GM23338 (cell line): ENCODE results near the gene STMN3. TPM values are rescaled to one million over a fixed set of nuclear protein-coding genes. Genes with fewer than 3 reads are reported as not detected.

Source experiments
- ATAC-seq: fragments of 200-7000 bp; cut with Tn5 transposase; 3 replicates; pipeline ENCODE4 v1.9.1; 2020
- DNase-seq: peaks from one replicate; pipeline ENCODE4 v3.0.0-alpha.2; 2015; ENCODE audit warnings: low spot score
- H2AFZ ChIP-seq: fragments of 200-600 bp; sonication (generic); 2 replicates; pipeline ENCODE4 v1.8.0; 2016; ENCODE audit warnings: antibody characterized with exemption, mild to moderate bottlenecking, moderate library complexity
- H3F3A ChIP-seq: fragments of 200-600 bp; sonication (generic); replicated peaks from 2 replicates; pipeline ENCODE4 v1.8.0; 2017; ENCODE audit warnings: antibody characterized with exemption, mixed run types, low read depth
- H3K27ac ChIP-seq: fragments of 200-600 bp; sonication (generic); 2 replicates; pipeline ENCODE4 v1.6.1; 2016; ENCODE audit warnings: low read depth
- H3K27me3 ChIP-seq: fragments of 200-600 bp; sonication (generic); 2 replicates; pipeline ENCODE4 v1.8.0; 2016; ENCODE audit warnings: mild to moderate bottlenecking, mixed run types, moderate library complexity; ENCODE audit not compliant: insufficient read depth
- H3K36me3 ChIP-seq: fragments of 200-600 bp; sonication (generic); 2 replicates; pipeline ENCODE4 v1.8.0; 2016; ENCODE audit warnings: mild to moderate bottlenecking; ENCODE audit not compliant: insufficient read depth
- H3K4me1 ChIP-seq: fragments of 200-600 bp; sonication (generic); 2 replicates; pipeline ENCODE4 v1.8.0; 2016; ENCODE audit warnings: mild to moderate bottlenecking, moderate library complexity; ENCODE audit not compliant: insufficient read depth
- H3K4me2 ChIP-seq: fragments of 200-600 bp; sonication (generic); 2 replicates; pipeline ENCODE4 v1.7.1; 2017; ENCODE audit warnings: mixed run types
- H3K4me3 ChIP-seq: fragments of 200-600 bp; sonication (generic); 2 replicates; pipeline ENCODE4 v1.6.1; 2016; ENCODE audit warnings: mixed run types
- H3K79me2 ChIP-seq: fragments of 200-600 bp; sonication (generic); replicated peaks from 2 replicates; pipeline ENCODE4 v1.8.0; 2017; ENCODE audit warnings: mild to moderate bottlenecking; ENCODE audit not compliant: insufficient read depth
- H3K9me2 ChIP-seq: fragments of 200-600 bp; sonication (generic); 2 replicates; pipeline ENCODE4 v1.8.0; 2017; ENCODE audit not compliant: insufficient read depth
- H4K20me1 ChIP-seq: fragments of 200-600 bp; sonication (generic); replicated peaks from 2 replicates; pipeline ENCODE4 v1.8.0; 2017; ENCODE audit warnings: mild to moderate bottlenecking; ENCODE audit not compliant: insufficient read depth
- H3K27ac Mint-ChIP-seq: 2 replicates; pipeline ENCODE4 v1.8.0; 2020; ENCODE audit warnings: inconsistent platforms, mild to moderate bottlenecking, moderate library complexity, mixed read lengths
- H3K27me3 Mint-ChIP-seq: 3 replicates; pipeline ENCODE4 v1.8.0; 2022; ENCODE audit warnings: low read depth, mild to moderate bottlenecking, moderate library complexity, mixed read lengths, inconsistent platforms; ENCODE audit not compliant: insufficient read depth, poor library complexity
- H3K36me3 Mint-ChIP-seq: 3 replicates; pipeline ENCODE4 v1.8.0; 2021; ENCODE audit warnings: low read depth, mild to moderate bottlenecking, inconsistent platforms, moderate library complexity, mixed read lengths
- H3K4me1 Mint-ChIP-seq: 3 replicates; pipeline ENCODE4 v1.8.0; 2020; ENCODE audit warnings: mild to moderate bottlenecking, inconsistent platforms, mixed read lengths
- H3K4me3 Mint-ChIP-seq: 3 replicates; pipeline ENCODE4 v1.8.0; 2021; ENCODE audit warnings: moderate library complexity, mild to moderate bottlenecking, inconsistent platforms, mixed read lengths
- H3K9me3 Mint-ChIP-seq: 3 replicates; pipeline ENCODE4 v1.8.0; 2020; ENCODE audit warnings: moderate library complexity, mild to moderate bottlenecking, inconsistent platforms, mixed read lengths
- CREB1 ChIP-seq: fragments of 250-450 bp; sonication (Bioruptor Pico); IDR thresholded peaks from 2 replicates; pipeline ENCODE4 v1.5.0; 2020; ENCODE audit warnings: low read depth, mild to moderate bottlenecking, moderate library complexity
- EZH2phosphoT487 ChIP-seq: fragments of 200-600 bp; sonication (generic); IDR thresholded peaks from one replicate; pipeline ENCODE4 v1.8.1; 2018; ENCODE audit warnings: antibody characterized with exemption; ENCODE audit not compliant: unreplicated experiment
- JUNB ChIP-seq: IDR thresholded peaks from one replicate; pipeline ENCODE4 v1.6.1; 2016; ENCODE audit warnings: antibody characterized with exemption; ENCODE audit not compliant: unreplicated experiment
- NANOG ChIP-seq: IDR thresholded peaks from 2 replicates; pipeline ENCODE4 v1.6.1; 2016; ENCODE audit warnings: antibody characterized with exemption, borderline replicate concordance
- STAT1 ChIP-seq: IDR thresholded peaks from one replicate; pipeline ENCODE4 v1.6.1; 2016; ENCODE audit warnings: antibody characterized with exemption; ENCODE audit not compliant: unreplicated experiment
- ZNF114 ChIP-seq: fragments of 250-450 bp; sonication (Bioruptor Pico); IDR thresholded peaks from 2 replicates; pipeline ENCODE4 v1.5.0; 2020; ENCODE audit warnings: mild to moderate bottlenecking, moderate library complexity
- polyA plus RNA-seq: library from polyadenylated mRNA; unstranded; fragments of >200 nt; fragmentation: Nextera tagmentation; extraction: Ambion mirVana; gene quantifications from 2 replicates; pipeline ENCODE4 v1.2.1, GENCODE V29; 2016
- total RNA-seq: library from RNA; depleted of rRNA; stranded (reverse); fragments of >200 nt; shearing (Covaris generic); gene quantifications from 2 replicates; pipeline ENCODE4 v1.2.3, GENCODE V29; 2014
- TF ChIP-seq, protein P1 (sequence below): IDR thresholded peaks from one replicate; pipeline ENCODE4 v1.6.1; 2018; ENCODE audit warnings: antibody characterized with exemption; ENCODE audit not compliant: unreplicated experiment
- TF ChIP-seq, protein P2 (sequence below): fragments of 250-450 bp; sonication (Bioruptor Pico); IDR thresholded peaks from 2 replicates; pipeline ENCODE4 v1.5.0; 2020; ENCODE audit warnings: mild to moderate bottlenecking, moderate library complexity

The STMN3 gene
- total and polyA plus RNA-seq, 2 experiments from 2014 or later, result 28.6 to 61.3 TPM

DNA sequence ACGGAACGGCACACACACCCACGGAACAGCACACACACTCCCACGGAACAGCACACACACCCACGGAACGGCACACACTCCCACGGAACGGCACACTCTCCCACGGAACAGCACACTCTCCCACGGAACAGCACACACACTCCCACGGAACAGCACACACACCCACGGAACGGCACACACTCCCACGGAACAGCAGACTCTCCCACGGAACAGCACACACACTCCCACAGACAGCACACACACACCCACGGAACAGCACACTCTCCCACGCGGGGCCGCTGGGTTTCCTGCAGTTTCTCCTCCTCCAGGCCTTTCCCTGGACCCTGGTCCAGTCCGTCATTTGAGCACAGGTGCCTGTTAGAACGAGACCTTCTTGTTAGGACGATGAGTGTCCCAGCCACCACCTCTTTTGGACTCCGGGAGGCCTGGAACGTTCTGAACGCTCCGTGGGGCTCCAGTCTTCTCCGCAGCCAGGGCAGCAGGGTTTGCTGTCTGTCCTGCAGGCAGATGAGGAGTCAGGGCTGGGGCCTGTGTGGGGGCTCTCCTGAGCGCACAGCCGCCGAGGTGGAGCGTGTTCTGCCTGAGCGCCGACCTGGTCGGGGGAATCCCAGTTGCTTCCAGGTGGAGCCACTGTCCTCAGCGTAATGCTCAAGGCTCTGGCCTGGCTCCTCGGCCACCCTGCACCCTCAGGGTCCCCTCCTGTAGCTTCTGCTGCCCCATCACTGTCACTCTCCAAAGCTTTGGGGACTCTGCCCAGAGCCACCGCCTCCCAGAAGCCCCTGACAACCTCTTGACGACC is 25.6 kb upstream of the STMN3 start:
- Histone ChIP-seq H3K4me3 (no peak overlapping the region), H3F3A (no peaks in the 10 kb centered on the region)

More for the DNA sequence above, 25.6 kb upstream of the STMN3 start:
- Histone ChIP-seq H2AFZ (no peak overlapping the region), H3K79me2 (no peaks in the 10 kb centered on the region), H3K27ac (no peak overlapping the region), H4K20me1 (no peaks in the 10 kb centered on the region), H3K9me2 (no peaks in the 10 kb centered on the region), H3K36me3 (no peaks in the 10 kb centered on the region), H3K27me3 (no peaks in the 10 kb centered on the region), H3K4me1 (no peaks in the 10 kb centered on the region), H3K4me2 (no peak overlapping the region)
- Mint-ChIP-seq H3K36me3 (peaks cover 20% of the 10 kb centered on the region), H3K27me3 (peaks cover 6% of the 10 kb centered on the region), H3K9me3 (no peaks in the 10 kb centered on the region), H3K4me1 (no peaks in the 10 kb centered on the region), H3K27ac (no peak overlapping the region), H3K4me3 (no peak overlapping the region)
- no peak for ATAC-seq
- TF ChIP-seq STAT1 (no peak), NANOG (no peak), ZNF114 (CRISPR knock-in tag) (no peak), JUNB (no peak), EZH2phosphoT487 (no peak), CREB1 (no peak)
- TF ChIP-seq, protein P1, sequence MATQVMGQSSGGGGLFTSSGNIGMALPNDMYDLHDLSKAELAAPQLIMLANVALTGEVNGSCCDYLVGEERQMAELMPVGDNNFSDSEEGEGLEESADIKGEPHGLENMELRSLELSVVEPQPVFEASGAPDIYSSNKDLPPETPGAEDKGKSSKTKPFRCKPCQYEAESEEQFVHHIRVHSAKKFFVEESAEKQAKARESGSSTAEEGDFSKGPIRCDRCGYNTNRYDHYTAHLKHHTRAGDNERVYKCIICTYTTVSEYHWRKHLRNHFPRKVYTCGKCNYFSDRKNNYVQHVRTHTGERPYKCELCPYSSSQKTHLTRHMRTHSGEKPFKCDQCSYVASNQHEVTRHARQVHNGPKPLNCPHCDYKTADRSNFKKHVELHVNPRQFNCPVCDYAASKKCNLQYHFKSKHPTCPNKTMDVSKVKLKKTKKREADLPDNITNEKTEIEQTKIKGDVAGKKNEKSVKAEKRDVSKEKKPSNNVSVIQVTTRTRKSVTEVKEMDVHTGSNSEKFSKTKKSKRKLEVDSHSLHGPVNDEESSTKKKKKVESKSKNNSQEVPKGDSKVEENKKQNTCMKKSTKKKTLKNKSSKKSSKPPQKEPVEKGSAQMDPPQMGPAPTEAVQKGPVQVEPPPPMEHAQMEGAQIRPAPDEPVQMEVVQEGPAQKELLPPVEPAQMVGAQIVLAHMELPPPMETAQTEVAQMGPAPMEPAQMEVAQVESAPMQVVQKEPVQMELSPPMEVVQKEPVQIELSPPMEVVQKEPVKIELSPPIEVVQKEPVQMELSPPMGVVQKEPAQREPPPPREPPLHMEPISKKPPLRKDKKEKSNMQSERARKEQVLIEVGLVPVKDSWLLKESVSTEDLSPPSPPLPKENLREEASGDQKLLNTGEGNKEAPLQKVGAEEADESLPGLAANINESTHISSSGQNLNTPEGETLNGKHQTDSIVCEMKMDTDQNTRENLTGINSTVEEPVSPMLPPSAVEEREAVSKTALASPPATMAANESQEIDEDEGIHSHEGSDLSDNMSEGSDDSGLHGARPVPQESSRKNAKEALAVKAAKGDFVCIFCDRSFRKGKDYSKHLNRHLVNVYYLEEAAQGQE, result no peak
- TF ChIP-seq, protein P2, sequence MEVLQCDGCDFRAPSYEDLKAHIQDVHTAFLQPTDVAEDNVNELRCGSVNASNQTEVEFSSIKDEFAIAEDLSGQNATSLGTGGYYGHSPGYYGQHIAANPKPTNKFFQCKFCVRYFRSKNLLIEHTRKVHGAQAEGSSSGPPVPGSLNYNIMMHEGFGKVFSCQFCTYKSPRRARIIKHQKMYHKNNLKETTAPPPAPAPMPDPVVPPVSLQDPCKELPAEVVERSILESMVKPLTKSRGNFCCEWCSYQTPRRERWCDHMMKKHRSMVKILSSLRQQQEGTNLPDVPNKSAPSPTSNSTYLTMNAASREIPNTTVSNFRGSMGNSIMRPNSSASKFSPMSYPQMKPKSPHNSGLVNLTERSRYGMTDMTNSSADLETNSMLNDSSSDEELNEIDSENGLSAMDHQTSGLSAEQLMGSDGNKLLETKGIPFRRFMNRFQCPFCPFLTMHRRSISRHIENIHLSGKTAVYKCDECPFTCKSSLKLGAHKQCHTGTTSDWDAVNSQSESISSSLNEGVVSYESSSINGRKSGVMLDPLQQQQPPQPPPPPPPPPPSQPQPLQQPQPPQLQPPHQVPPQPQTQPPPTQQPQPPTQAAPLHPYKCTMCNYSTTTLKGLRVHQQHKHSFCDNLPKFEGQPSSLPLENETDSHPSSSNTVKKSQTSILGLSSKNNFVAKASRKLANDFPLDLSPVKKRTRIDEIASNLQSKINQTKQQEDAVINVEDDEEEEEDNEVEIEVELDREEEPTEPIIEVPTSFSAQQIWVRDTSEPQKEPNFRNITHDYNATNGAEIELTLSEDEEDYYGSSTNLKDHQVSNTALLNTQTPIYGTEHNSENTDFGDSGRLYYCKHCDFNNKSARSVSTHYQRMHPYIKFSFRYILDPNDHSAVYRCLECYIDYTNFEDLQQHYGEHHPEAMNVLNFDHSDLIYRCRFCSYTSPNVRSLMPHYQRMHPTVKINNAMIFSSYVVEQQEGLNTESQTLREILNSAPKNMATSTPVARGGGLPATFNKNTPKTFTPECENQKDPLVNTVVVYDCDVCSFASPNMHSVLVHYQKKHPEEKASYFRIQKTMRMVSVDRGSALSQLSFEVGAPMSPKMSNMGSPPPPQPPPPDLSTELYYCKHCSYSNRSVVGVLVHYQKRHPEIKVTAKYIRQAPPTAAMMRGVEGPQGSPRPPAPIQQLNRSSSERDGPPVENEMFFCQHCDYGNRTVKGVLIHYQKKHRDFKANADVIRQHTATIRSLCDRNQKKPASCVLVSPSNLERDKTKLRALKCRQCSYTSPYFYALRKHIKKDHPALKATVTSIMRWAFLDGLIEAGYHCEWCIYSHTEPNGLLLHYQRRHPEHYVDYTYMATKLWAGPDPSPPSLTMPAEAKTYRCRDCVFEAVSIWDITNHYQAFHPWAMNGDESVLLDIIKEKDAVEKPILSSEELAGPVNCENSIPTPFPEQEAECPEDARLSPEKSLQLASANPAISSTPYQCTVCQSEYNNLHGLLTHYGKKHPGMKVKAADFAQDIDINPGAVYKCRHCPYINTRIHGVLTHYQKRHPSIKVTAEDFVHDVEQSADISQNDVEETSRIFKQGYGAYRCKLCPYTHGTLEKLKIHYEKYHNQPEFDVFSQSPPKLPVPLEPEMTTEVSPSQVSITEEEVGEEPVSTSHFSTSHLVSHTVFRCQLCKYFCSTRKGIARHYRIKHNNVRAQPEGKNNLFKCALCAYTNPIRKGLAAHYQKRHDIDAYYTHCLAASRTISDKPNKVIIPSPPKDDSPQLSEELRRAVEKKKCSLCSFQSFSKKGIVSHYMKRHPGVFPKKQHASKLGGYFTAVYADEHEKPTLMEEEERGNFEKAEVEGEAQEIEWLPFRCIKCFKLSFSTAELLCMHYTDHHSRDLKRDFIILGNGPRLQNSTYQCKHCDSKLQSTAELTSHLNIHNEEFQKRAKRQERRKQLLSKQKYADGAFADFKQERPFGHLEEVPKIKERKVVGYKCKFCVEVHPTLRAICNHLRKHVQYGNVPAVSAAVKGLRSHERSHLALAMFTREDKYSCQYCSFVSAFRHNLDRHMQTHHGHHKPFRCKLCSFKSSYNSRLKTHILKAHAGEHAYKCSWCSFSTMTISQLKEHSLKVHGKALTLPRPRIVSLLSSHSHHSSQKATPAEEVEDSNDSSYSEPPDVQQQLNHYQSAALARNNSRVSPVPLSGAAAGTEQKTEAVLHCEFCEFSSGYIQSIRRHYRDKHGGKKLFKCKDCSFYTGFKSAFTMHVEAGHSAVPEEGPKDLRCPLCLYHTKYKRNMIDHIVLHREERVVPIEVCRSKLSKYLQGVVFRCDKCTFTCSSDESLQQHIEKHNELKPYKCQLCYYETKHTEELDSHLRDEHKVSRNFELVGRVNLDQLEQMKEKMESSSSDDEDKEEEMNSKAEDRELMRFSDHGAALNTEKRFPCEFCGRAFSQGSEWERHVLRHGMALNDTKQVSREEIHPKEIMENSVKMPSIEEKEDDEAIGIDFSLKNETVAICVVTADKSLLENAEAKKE (CRISPR knock-in tag), result no peak
- DNase-seq, result no peak
